ENCODE results near the gene ANO4. TPM values are rescaled to one million over a fixed set of nuclear protein-coding genes. Genes with fewer than 3 reads are reported as not detected.

Gene ANO4
- total RNA-seq, 4 donors from 2014 or later = 0.27 to 0.78 (median 0.48) TPM

GRCh38 chr12:100789975-100790374 is 4.6 kb upstream of the ANO4 start:
- no peak overlapping the region for H3K4me3 ChIP-seq (replicated peaks in 1 of 3)
- H3K4me1 ChIP-seq = no peaks in the 10 kb centered on the region
- intact Hi-C loops (cut with DNase I) = no loop called here
- no peaks in the 10 kb centered on the region for H3K9me3 ChIP-seq
- no peak overlapping the region for H3K27ac ChIP-seq
- H3K27me3 ChIP-seq = no peaks in the 10 kb centered on the region
- WGBS, 2 donors = 83 to 90% methylated on average over 2 of the region's 2 CpGs
- no peaks in the 10 kb centered on the region for H3K36me3 ChIP-seq
- TF ChIP-seq POLR2A (IDR thresholded peaks at IDR 0.05) (no peak), CTCF (IDR thresholded peaks at IDR 0.05) (no peak)
- no peak for DNase-seq

GRCh38 chr12:100790552-100790951 is 4.0 kb upstream of the ANO4 start:
- no peak overlapping the region for H3K27ac ChIP-seq
- no peak for DNase-seq
- H3K36me3 ChIP-seq = no peaks in the 10 kb centered on the region
- WGBS, 2 donors = 70 to 91% methylated on average over 1 of the region's 1 CpG
- intact Hi-C loops (cut with DNase I) = no loop called here
- H3K9me3 ChIP-seq = no peaks in the 10 kb centered on the region
- no peaks in the 10 kb centered on the region for H3K27me3 ChIP-seq
- TF ChIP-seq POLR2A (IDR thresholded peaks at IDR 0.05) = no peak
- TF ChIP-seq CTCF (IDR thresholded peaks at IDR 0.05) = no peak
- no peaks in the 10 kb centered on the region for H3K4me1 ChIP-seq
- no peak overlapping the region for H3K4me3 ChIP-seq (replicated peaks in 1 of 3)

GRCh38 chr12:100793182-100793581 is 1.4 kb upstream of the ANO4 start:
- intact Hi-C loops (cut with DNase I) = no loop called here
- H3K36me3 ChIP-seq = no peaks in the 10 kb centered on the region
- no peaks in the 10 kb centered on the region for H3K9me3 ChIP-seq
- H3K4me3 ChIP-seq (replicated peaks in 1 of 3) = no peak overlapping the region
- no peaks in the 10 kb centered on the region for H3K4me1 ChIP-seq
- TF ChIP-seq POLR2A (IDR thresholded peaks at IDR 0.05) (no peak), CTCF (IDR thresholded peaks at IDR 0.05) (no peak)
- DNase-seq = no peak
- H3K27ac ChIP-seq = no peak overlapping the region
- no peaks in the 10 kb centered on the region for H3K27me3 ChIP-seq
- WGBS, 2 donors = 49 to 53% methylated on average over 2 of the region's 2 CpGs

GRCh38 chr12:100795174-100795799 is 711 bp downstream of the ANO4 start:
- Histone ChIP-seq H3K27me3 (no peaks in the 10 kb centered on the region), H3K9me3 (no peaks in the 10 kb centered on the region), H3K4me3 (replicated peaks in 1 of 3) (no peak overlapping the region), H3K36me3 (no peaks in the 10 kb centered on the region), H3K27ac (no peak overlapping the region), H3K4me1 (no peaks in the 10 kb centered on the region)
- WGBS, 2 donors = 29 to 39% methylated on average over 9 of the region's 9 CpGs
- intact Hi-C loops (cut with DNase I) = no loop called here
- TF ChIP-seq CTCF (IDR thresholded peaks at IDR 0.05) (no peak), POLR2A (IDR thresholded peaks at IDR 0.05) (no peak)
- no peak for DNase-seq

GRCh38 chr12:100795800-100796179 is 1.2 kb downstream of the ANO4 start:
- H3K4me3 ChIP-seq (replicated peaks in 1 of 3) = no peak overlapping the region
- H3K4me1 ChIP-seq = no peaks in the 10 kb centered on the region
- intact Hi-C loops (cut with DNase I) = no loop called here
- H3K36me3 ChIP-seq = no peaks in the 10 kb centered on the region
- no peaks in the 10 kb centered on the region for H3K9me3 ChIP-seq
- WGBS, 2 donors = 67 to 78% methylated on average over 6 of the region's 6 CpGs
- H3K27me3 ChIP-seq = no peaks in the 10 kb centered on the region
- DNase-seq = no peak
- no peak overlapping the region for H3K27ac ChIP-seq
- TF ChIP-seq CTCF (IDR thresholded peaks at IDR 0.05) (no peak), POLR2A (IDR thresholded peaks at IDR 0.05) (no peak)
